Ecto neural progenitor cell (in vitro differentiated cells): ENCODE data around the gene CTIF.

Experiments
- DNase-seq: peaks from one replicate; pipeline ENCODE4 v3.0.0-alpha.2; 2018; ENCODE audit warnings: low spot score

The CTIF gene

GRCh38 chr18:48753691-48754090, 214.9 kb downstream of the CTIF start:
- no peak for DNase-seq

- no peak for DNase-seq
These were observed 215.7 kb downstream of the CTIF start for GRCh38 chr18:48754559-48754958.

GRCh38 chr18:48754993-48755473, 216.2 kb downstream of the CTIF start:
- no peak for DNase-seq

- DNase-seq = no peak
These were observed 217.8 kb downstream of the CTIF start for GRCh38 chr18:48756511-48757226.

- no peak for DNase-seq
These were observed 218.5 kb downstream of the CTIF start for GRCh38 chr18:48757367-48757766.

GRCh38 chr18:48757906-48758305, 219.1 kb downstream of the CTIF start:
- DNase-seq = no peak

GRCh38 chr18:48761582-48761981, 222.8 kb downstream of the CTIF start:
- no peak for DNase-seq

GRCh38 chr18:48762022-48762421, 223.2 kb downstream of the CTIF start:
- DNase-seq = no peak

- DNase-seq = no peak
These were observed 224.2 kb downstream of the CTIF start for GRCh38 chr18:48762836-48763718.

- no peak for DNase-seq
These were observed 224.9 kb downstream of the CTIF start for GRCh38 chr18:48763719-48764100.

- DNase-seq = no peak
These were observed 226.2 kb downstream of the CTIF start for GRCh38 chr18:48765053-48765452.

- no peak for DNase-seq
These were observed 227.2 kb downstream of the CTIF start for GRCh38 chr18:48766026-48766425.

- DNase-seq = no peak
These were observed 227.7 kb downstream of the CTIF start for GRCh38 chr18:48766487-48766886.

- no peak for DNase-seq
These were observed 228.4 kb downstream of the CTIF start for GRCh38 chr18:48767090-48767690.

- no peak for DNase-seq
These were observed 230.3 kb downstream of the CTIF start for GRCh38 chr18:48769006-48769636.

GRCh38 chr18:48770243-48770642, 231.4 kb downstream of the CTIF start:
- DNase-seq = no peak

GRCh38 chr18:48771641-48772375, 233.0 kb downstream of the CTIF start:
- no peak for DNase-seq

- no peak for DNase-seq
These were observed 233.6 kb downstream of the CTIF start for GRCh38 chr18:48772457-48772856.

- DNase-seq = no peak
These were observed 235.0 kb downstream of the CTIF start for GRCh38 chr18:48773821-48774220.

GRCh38 chr18:48774941-48775340, 236.1 kb downstream of the CTIF start:
- no peak for DNase-seq

- DNase-seq = no peak
These were observed 236.7 kb downstream of the CTIF start for GRCh38 chr18:48775372-48776155.
